ENCODE measurements around the gene C1orf53.
"Not testable (repeated sequence)": the region's sequence is repeated elsewhere in the genome, so short reads cannot be mapped to it uniquely, and the experiment has no call there.

- TF ChIP-seq, protein P1, sequence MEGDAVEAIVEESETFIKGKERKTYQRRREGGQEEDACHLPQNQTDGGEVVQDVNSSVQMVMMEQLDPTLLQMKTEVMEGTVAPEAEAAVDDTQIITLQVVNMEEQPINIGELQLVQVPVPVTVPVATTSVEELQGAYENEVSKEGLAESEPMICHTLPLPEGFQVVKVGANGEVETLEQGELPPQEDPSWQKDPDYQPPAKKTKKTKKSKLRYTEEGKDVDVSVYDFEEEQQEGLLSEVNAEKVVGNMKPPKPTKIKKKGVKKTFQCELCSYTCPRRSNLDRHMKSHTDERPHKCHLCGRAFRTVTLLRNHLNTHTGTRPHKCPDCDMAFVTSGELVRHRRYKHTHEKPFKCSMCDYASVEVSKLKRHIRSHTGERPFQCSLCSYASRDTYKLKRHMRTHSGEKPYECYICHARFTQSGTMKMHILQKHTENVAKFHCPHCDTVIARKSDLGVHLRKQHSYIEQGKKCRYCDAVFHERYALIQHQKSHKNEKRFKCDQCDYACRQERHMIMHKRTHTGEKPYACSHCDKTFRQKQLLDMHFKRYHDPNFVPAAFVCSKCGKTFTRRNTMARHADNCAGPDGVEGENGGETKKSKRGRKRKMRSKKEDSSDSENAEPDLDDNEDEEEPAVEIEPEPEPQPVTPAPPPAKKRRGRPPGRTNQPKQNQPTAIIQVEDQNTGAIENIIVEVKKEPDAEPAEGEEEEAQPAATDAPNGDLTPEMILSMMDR (IDR thresholded peaks at IDR 0.05), result not testable (repeated sequence)
- TF ChIP-seq EZH2, EZH2phosphoT487 (IDR thresholded peaks at IDR 0.05): not testable (repeated sequence)
Measured at GRCh38 chr1:197939159-197939980, 36.9 kb downstream of the C1orf53 start.
